ENCODE data around the gene GSTM5.

DNA sequence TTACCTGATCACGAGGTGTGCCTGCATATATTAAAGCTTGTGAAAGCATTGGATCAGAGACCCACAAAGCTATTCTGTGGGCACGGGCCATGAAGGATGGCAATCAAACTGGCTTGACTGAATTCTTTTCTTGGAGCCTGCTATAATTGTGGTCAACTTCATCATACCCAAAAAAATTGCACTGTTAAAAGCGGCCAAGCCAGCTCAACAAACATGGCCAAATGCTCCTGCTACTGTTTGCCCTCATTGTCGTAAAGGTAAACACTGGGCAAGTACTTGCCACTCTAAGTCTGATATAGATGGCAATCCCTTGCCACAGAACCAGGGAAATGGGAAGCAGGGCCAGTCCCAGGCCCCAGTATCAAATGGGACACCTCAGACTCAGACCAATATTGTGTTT lies 6.6 kb upstream of the GSTM5 start:
- TF ChIP-seq REST (IDR thresholded peaks at IDR 0.05; ENCODE audit: insufficient replicate concordance, low read depth) (no peak), POLR2AphosphoS5 (IDR thresholded peaks at IDR 0.05; ENCODE audit: low read depth) (no peak)
- TF ChIP-seq, protein P1, sequence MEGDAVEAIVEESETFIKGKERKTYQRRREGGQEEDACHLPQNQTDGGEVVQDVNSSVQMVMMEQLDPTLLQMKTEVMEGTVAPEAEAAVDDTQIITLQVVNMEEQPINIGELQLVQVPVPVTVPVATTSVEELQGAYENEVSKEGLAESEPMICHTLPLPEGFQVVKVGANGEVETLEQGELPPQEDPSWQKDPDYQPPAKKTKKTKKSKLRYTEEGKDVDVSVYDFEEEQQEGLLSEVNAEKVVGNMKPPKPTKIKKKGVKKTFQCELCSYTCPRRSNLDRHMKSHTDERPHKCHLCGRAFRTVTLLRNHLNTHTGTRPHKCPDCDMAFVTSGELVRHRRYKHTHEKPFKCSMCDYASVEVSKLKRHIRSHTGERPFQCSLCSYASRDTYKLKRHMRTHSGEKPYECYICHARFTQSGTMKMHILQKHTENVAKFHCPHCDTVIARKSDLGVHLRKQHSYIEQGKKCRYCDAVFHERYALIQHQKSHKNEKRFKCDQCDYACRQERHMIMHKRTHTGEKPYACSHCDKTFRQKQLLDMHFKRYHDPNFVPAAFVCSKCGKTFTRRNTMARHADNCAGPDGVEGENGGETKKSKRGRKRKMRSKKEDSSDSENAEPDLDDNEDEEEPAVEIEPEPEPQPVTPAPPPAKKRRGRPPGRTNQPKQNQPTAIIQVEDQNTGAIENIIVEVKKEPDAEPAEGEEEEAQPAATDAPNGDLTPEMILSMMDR (IDR thresholded peaks at IDR 0.05; ENCODE audit: insufficient read depth, low read length): no peak
